Middle frontal gyrus (tissue), 1 donor: ENCODE results near the gene SLAMF8.

ENCODE experiments used
- DNase-seq: peaks from one replicate; pipeline ENCODE4 v3.0.0-alpha.2; 2015; ENCODE audit warnings: low spot score; ENCODE audit errors: extremely low spot score

Gene SLAMF8

GRCh38 chr1:159869173-159869572 lies 42.5 kb downstream of the SLAMF8 start:
- DNase-seq, result no peak

- DNase-seq, result no peak
These were observed 42.9 kb downstream of the SLAMF8 start for GRCh38 chr1:159869607-159870006.

GRCh38 chr1:159870704-159871103 lies 44.0 kb downstream of the SLAMF8 start:
- DNase-seq, result no peak

GRCh38 chr1:159872891-159873290 lies 46.2 kb downstream of the SLAMF8 start:
- DNase-seq, result no peak

- no peak for DNase-seq
These were observed 47.0 kb downstream of the SLAMF8 start for GRCh38 chr1:159873530-159874143.

GRCh38 chr1:159877695-159878444 lies 51.2 kb downstream of the SLAMF8 start:
- no peak for DNase-seq

GRCh38 chr1:159879136-159879535 lies 52.5 kb downstream of the SLAMF8 start:
- no peak for DNase-seq

GRCh38 chr1:159879977-159880376 lies 53.3 kb downstream of the SLAMF8 start:
- no peak for DNase-seq

GRCh38 chr1:159880430-159880829 lies 53.8 kb downstream of the SLAMF8 start:
- no peak for DNase-seq

GRCh38 chr1:159881622-159882526 lies 55.2 kb downstream of the SLAMF8 start:
- no peak for DNase-seq

GRCh38 chr1:159882527-159882862 lies 55.8 kb downstream of the SLAMF8 start:
- DNase-seq, result no peak

- DNase-seq, result no peak
These were observed 56.5 kb downstream of the SLAMF8 start for GRCh38 chr1:159883134-159883533.

- DNase-seq, result no peak
These were observed 57.6 kb downstream of the SLAMF8 start for GRCh38 chr1:159884296-159884695.
